Tibial artery (tissue), 4 donors: ENCODE data around the gene AMPH.
"Not testable (repeated sequence)": the region's sequence is repeated elsewhere in the genome, so short reads cannot be mapped to it uniquely, and the experiment has no call there.

ENCODE experiments used
- DNase-seq, 2 donors: peaks; one replicate each; pipeline ENCODE4 v3.0.0-alpha.2; 2019
- H3K27ac ChIP-seq, 2 donors: fragments of 200-600 bp; sonication (generic) in 1 of 2; 1 replicate in 1 of 2; 2 replicates in 1 of 2; pipeline ENCODE4 v1.5.1; 2018 to 2019; ENCODE audit warnings: mild to moderate bottlenecking in 1 of 2
- H3K27me3 ChIP-seq, 2 donors: fragments of 200-600 bp; sonication (generic) in 1 of 2; one replicate each; pipeline versions ENCODE4 v1.5.1 to v1.6.0; 2016 to 2019
- H3K36me3 ChIP-seq, 3 donors: fragments of 200-600 bp; sonication (generic) in 2 of 3; one replicate each; pipeline ENCODE4 v1.5.1; 2016 to 2019; ENCODE audit warnings: mild to moderate bottlenecking in 2 of 3
- H3K4me1 ChIP-seq, 4 donors: fragments of 200-600 bp; sonication (generic) in 2 of 4; 1 replicate in 3 of 4; 2 replicates in 1 of 4; pipeline ENCODE4 v1.5.1; 2016 to 2019
- H3K4me3 ChIP-seq, 2 donors: fragments of 200-600 bp; sonication (generic) in 1 of 2; 1 replicate in 1 of 2; 2 replicates in 1 of 2; pipeline ENCODE4 v1.5.1; 2018 to 2019; ENCODE audit warnings: mild to moderate bottlenecking in 2 of 2
- H3K9me3 ChIP-seq, 3 donors: fragments of 200-600 bp; sonication (generic) in 1 of 3; one replicate each; pipeline ENCODE4 v1.5.1; 2016 to 2019
- intact Hi-C: fragments of 100-400 bp; cut with DNase I; formaldehyde crosslinking; loops from one replicate; pipeline ENCODE4 v1.15.0; 2023; ENCODE audit warnings: low total_unique reads
- TF ChIP-seq, protein P1 (sequence below), 2 experiments: fragments of 200-600 bp in 1 of 2; fragments of 450-650 bp in 1 of 2; IDR thresholded peaks; one replicate each; pipeline ENCODE4 v1.5.1; 2017 to 2019; ENCODE audit warnings: antibody characterized with exemption in 2 of 2, mild to moderate bottlenecking in 1 of 2, moderate library complexity in 1 of 2

Gene AMPH

DNA sequence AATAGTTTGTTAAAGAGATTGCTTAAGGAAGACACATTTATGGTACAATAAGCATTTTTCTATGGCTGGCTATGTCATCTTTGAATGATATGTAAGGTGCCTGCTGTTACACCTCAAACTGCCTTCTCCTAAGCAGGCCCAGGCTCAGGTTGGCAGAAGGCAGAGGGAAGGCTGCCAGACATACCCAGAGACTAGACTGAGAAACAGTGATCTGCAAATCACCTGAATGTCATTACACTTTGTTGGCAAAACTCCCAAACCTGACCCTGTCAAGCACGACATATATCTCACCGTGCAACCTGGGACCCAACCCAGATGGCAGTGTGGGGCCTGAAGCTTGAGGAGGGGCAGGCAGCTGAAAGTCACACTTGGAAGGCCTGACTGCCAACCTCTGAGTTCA, 221.1 kb downstream of the AMPH start:
- Histone ChIP-seq H3K4me3 (no peak overlapping the region), H3K27ac (no peak overlapping the region), H3K4me1 (no peaks in the 10 kb centered on the region), H3K9me3 (no peaks in the 10 kb centered on the region), H3K36me3 (no peaks in the 10 kb centered on the region), H3K27me3 (no peaks in the 10 kb centered on the region)
- DNase-seq, result no peak
- intact Hi-C loops, result no loop called here
- TF ChIP-seq, protein P1, sequence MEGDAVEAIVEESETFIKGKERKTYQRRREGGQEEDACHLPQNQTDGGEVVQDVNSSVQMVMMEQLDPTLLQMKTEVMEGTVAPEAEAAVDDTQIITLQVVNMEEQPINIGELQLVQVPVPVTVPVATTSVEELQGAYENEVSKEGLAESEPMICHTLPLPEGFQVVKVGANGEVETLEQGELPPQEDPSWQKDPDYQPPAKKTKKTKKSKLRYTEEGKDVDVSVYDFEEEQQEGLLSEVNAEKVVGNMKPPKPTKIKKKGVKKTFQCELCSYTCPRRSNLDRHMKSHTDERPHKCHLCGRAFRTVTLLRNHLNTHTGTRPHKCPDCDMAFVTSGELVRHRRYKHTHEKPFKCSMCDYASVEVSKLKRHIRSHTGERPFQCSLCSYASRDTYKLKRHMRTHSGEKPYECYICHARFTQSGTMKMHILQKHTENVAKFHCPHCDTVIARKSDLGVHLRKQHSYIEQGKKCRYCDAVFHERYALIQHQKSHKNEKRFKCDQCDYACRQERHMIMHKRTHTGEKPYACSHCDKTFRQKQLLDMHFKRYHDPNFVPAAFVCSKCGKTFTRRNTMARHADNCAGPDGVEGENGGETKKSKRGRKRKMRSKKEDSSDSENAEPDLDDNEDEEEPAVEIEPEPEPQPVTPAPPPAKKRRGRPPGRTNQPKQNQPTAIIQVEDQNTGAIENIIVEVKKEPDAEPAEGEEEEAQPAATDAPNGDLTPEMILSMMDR (IDR thresholded peaks at IDR 0.05), result no peak

DNA sequence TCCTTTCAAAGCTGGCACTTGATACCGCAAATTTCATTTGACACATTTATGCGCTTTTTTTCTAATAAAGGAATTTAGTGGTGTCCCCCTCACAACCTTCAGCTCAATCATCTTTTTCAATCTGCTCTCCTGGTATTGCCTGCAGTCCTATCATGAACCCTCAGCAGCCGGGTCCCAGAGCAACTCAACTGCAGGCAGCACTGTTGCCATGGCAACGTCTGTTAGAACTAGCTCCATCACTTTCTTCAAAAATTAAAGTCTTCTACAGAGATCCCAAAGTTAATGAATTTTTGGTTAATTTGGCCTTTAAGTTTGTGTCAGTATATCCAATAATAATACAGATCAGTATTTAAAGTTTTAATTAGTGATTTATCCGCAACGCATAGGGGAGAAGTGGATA, 221.6 kb downstream of the AMPH start:
- intact Hi-C loops, result no loop called here
- no peaks in the 10 kb centered on the region for H3K27me3 ChIP-seq

DNA sequence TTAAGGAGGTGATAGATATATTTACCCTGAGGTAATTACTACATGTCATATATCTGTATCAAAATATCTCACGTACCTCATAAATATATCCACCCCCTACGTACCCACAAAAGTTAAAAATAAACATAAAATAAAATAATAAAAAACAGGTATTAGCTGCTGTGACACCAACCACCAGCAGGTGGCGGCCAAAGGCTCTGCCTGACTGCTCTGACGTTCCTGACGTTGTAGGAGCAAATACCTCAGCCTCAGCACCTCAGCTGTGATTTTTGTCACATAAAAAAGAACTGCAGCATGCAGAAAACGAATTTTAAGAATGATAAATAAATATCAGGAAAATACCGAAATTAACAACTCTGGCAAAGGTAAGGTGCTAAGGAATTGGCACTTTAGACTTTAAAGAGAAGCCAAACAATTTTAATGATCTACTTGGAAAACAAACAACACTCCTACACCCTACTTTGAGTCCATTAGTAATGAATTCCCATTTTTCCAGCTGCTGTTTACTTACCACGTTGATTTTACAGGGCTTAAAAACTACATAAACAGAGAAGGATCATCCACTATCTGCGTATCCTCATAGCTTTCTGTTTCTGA, 232.3 kb downstream of the AMPH start:
- no peak overlapping the region for H3K4me3 ChIP-seq
- intact Hi-C loops, result loop anchor here (5.0 to 10.0 kb wide), 2 partner anchors 263 to 1126 kb away; no protein-coding TSS in a partner anchor
- no peaks in the 10 kb centered on the region for H3K27me3 ChIP-seq
- no peaks in the 10 kb centered on the region for H3K36me3 ChIP-seq
- DNase-seq, result peak in 1 of 2 donors; percentile 33
- no peaks in the 10 kb centered on the region for H3K9me3 ChIP-seq
- H3K27ac ChIP-seq, result no peak overlapping the region
- peaks cover 0 to 3% (median 0%) of the 10 kb centered on the region in 4 donors for H3K4me1 ChIP-seq
- TF ChIP-seq, protein P1 (IDR thresholded peaks at IDR 0.05), result peak; percentile 51 to 85

More for the DNA sequence above, 221.6 kb downstream of the AMPH start:
- H3K36me3 ChIP-seq, result no peaks in the 10 kb centered on the region
- TF ChIP-seq, protein P1 (IDR thresholded peaks at IDR 0.05), result no peak
- no peak for DNase-seq
- no peak overlapping the region for H3K27ac ChIP-seq
- no peak overlapping the region for H3K4me3 ChIP-seq
- H3K4me1 ChIP-seq, result no peaks in the 10 kb centered on the region
- peaks cover 0 to 2% (median 0%) of the 10 kb centered on the region in 3 donors for H3K9me3 ChIP-seq

DNA sequence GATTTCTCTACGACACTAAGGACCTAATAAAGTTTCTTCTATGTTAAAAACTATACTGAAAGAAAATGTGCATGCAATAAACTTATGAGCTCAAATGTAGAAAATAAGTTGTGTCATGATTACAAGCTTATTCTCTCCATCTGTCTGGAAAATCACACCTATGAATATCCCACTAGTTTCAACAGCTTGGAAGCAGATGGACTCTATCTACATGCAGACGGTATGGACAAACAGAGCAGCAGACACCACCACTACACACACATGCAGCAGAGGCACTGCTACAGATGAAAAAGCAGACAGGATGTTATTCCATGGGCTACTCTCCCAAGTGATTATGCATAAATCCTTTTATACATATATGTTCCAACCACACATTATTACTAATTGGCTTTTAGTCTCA, 234.3 kb downstream of the AMPH start:
- no peaks in the 10 kb centered on the region for H3K36me3 ChIP-seq
- no peaks in the 10 kb centered on the region for H3K9me3 ChIP-seq
- H3K27ac ChIP-seq, result no peak overlapping the region
- no peaks in the 10 kb centered on the region for H3K27me3 ChIP-seq
- no peak for DNase-seq
- intact Hi-C loops, result loop anchor here (5.0 to 10.0 kb wide), 2 partner anchors 265 to 1128 kb away; no protein-coding TSS in a partner anchor
- H3K4me1 ChIP-seq, result peaks cover 0 to 3% (median 0%) of the 10 kb centered on the region in 4 donors
- TF ChIP-seq, protein P1 (IDR thresholded peaks at IDR 0.05), result no peak
- H3K4me3 ChIP-seq, result no peak overlapping the region

DNA sequence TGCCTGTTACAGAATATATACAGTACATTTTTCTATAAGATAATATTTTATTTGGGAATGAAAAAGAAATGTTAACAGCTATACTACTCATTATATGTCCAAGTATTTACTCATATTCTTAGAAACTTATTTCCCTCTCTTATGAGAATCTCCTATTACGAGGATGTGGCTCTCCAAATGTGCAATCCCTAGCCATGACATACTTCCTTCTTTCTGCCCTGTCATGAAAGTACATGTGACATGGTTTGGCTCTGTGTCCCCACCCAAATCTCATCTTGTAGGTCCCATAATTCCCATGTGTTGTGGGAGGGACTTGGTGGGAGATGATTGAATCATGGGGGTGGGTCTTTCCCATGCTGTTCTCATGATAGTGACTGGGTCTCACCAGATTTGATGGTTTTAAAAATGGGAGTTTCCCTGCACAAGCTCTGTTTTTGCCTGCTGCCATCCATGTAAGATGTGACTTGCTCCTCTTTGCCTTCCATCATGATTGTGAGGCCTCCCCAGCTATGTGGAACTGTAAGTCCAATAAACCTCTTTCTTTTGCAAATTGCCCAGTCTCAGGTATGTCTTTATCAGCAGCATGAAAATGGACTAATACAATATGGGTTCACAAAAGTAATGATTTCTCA, 235.1 kb downstream of the AMPH start:
- not testable (repeated sequence) for H3K27me3 ChIP-seq, H3K4me1 ChIP-seq, H3K9me3 ChIP-seq, H3K27ac ChIP-seq, H3K36me3 ChIP-seq, H3K4me3 ChIP-seq, DNase-seq
- intact Hi-C loops, result loop anchor here (5.0 to 10.0 kb wide), 2 partner anchors 266 to 1129 kb away; no protein-coding TSS in a partner anchor

DNA sequence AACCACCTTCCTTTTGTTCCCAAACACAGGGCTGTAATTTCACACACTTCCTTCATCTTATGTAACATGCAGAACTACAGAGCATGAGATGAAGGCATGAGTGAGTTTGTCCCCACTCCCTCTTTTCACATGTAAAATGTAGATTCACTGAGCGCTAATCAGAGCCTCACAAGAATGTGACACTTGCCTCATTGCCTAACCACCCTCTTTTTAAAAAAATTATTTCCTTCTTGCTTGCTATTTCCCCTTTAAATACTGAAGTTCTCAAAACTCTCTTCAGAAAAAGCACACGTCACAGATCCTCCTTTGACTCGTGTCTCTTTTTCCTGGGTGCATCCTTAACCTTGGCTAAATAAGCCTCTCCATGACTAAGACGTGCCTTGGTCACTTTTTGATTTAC, 236.5 kb downstream of the AMPH start:
- no peaks in the 10 kb centered on the region for H3K36me3 ChIP-seq
- intact Hi-C loops, result loop anchor here (5.0 to 10.0 kb wide), 2 partner anchors 268 to 1130 kb away; no protein-coding TSS in a partner anchor

More for the DNA sequence above, 236.5 kb downstream of the AMPH start:
- no peak for DNase-seq
- H3K4me3 ChIP-seq, result no peak overlapping the region
- peaks cover 0 to 3% (median 0%) of the 10 kb centered on the region in 4 donors for H3K4me1 ChIP-seq
- TF ChIP-seq, protein P1 (IDR thresholded peaks at IDR 0.05), result no peak
- H3K27me3 ChIP-seq, result no peaks in the 10 kb centered on the region
- H3K27ac ChIP-seq, result no peak overlapping the region
- H3K9me3 ChIP-seq, result no peaks in the 10 kb centered on the region
